K562 (cell line): ENCODE results near the gene CMIP. TPM values are rescaled to one million over a fixed set of nuclear protein-coding genes. Genes with fewer than 3 reads are reported as not detected.

Experiments
- CBX1 ChIP-seq: sonication (generic); IDR thresholded peaks from 2 replicates; pipeline ENCODE4 v1.6.1; 2016; ENCODE audit warnings: antibody characterized with exemption, low read depth, mild to moderate bottlenecking
- FOSL1 ChIP-seq: fragments of 200-800 bp; sonication (Bioruptor generic); conservative IDR thresholded peaks from 2 replicates; pipeline ENCODE4 v1.6.1; 2016; ENCODE audit warnings: missing genetic modification characterization, missing compliant biosample characterization
- GTF2A2 ChIP-seq: IDR thresholded peaks from 2 replicates; pipeline ENCODE4 v1.6.1; 2016; ENCODE audit warnings: mild to moderate bottlenecking, missing genetic modification characterization, missing compliant biosample characterization
- GTF2F1 ChIP-seq: IDR thresholded peaks from 2 replicates; pipeline ENCODE4 v1.6.1; 2011; ENCODE audit warnings: low read depth, low read length, improper control_type of control experiment
- HDAC8 ChIP-seq: fragments of 450-650 bp; IDR thresholded peaks from 2 replicates; pipeline ENCODE4 v1.6.1; 2016; ENCODE audit warnings: mild to moderate bottlenecking, missing genetic modification characterization, moderate library complexity, missing compliant biosample characterization
- JUND ChIP-seq, 2 experiments: IDR thresholded peaks; 2 replicates in 1 of 2; 3 replicates in 1 of 2; pipeline ENCODE4 v1.6.1; 2011; ENCODE audit warnings: borderline replicate concordance in 2 of 2, low read depth in 2 of 2, low read length in 2 of 2, improper control_type of control experiment in 1 of 2, missing biosample characterization in 1 of 2, missing genetic modification characterization in 1 of 2, missing genetic modification reagents in 1 of 2
- L3MBTL2 ChIP-seq: fragments of 450-650 bp; IDR thresholded peaks from 2 replicates; pipeline ENCODE4 v1.6.1; 2016; ENCODE audit warnings: mild to moderate bottlenecking, moderate library complexity
- LCOR ChIP-seq: sonication (generic); formaldehyde crosslinking; IDR thresholded peaks from 2 replicates; pipeline ENCODE4 v1.8.0; 2022; ENCODE audit warnings: mild to moderate bottlenecking, missing genetic modification reagents
- MAZ ChIP-seq, 2 experiments: fragments of 450-650 bp in 1 of 2; sonication (generic) in 1 of 2; formaldehyde crosslinking; IDR thresholded peaks in 1 of 2; conservative IDR thresholded peaks in 1 of 2; 2 replicates each; pipeline versions ENCODE4 v1.4.0 to v1.5.0; 2020; ENCODE audit warnings: mild to moderate bottlenecking in 1 of 2, missing genetic modification reagents in 1 of 2
- MBD1 ChIP-seq: fragments of 250-450 bp; sonication (Bioruptor Pico); IDR thresholded peaks from 2 replicates; pipeline ENCODE4 v1.8.0; 2022; ENCODE audit warnings: inconsistent platforms
- MEIS2 ChIP-seq: fragments of 450-650 bp; IDR thresholded peaks from 2 replicates; pipeline ENCODE4 v1.6.1; 2014; ENCODE audit warnings: mild to moderate bottlenecking; ENCODE audit not compliant: partially characterized antibody
- MIER1 ChIP-seq: fragments of 450-650 bp; IDR thresholded peaks from 2 replicates; pipeline ENCODE4 v1.6.1; 2016; ENCODE audit warnings: antibody characterized with exemption, mild to moderate bottlenecking, low read depth
- MNT ChIP-seq, 2 experiments: fragments of 450-650 bp; conservative IDR thresholded peaks; 2 replicates each; pipeline ENCODE4 v1.6.1; 2017; ENCODE audit warnings: mild to moderate bottlenecking in 2 of 2, moderate library complexity in 2 of 2
- NFATC3 ChIP-seq: fragments of 450-650 bp; IDR thresholded peaks from 2 replicates; pipeline ENCODE4 v1.6.1; 2017; ENCODE audit warnings: mild to moderate bottlenecking
- NFXL1 ChIP-seq: fragments of 450-650 bp; formaldehyde crosslinking; IDR thresholded peaks from 2 replicates; pipeline ENCODE4 v1.4.0; 2021; ENCODE audit warnings: mild to moderate bottlenecking
- NRF1 ChIP-seq, 2 experiments: fragments of 450-650 bp; IDR thresholded peaks in 1 of 2; conservative IDR thresholded peaks in 1 of 2; 2 replicates each; pipeline ENCODE4 v1.6.1; 2014; ENCODE audit warnings: mild to moderate bottlenecking in 2 of 2
- POLR2A ChIP-seq: fragments of 450-650 bp; conservative IDR thresholded peaks from 2 replicates; pipeline ENCODE4 v1.6.1; 2016
- RNF2 ChIP-seq: sonication (generic); IDR thresholded peaks from 2 replicates; pipeline ENCODE4 v1.6.1; 2016
- SP2 ChIP-seq: IDR thresholded peaks from 2 replicates; pipeline ENCODE4 v1.6.1; 2011; ENCODE audit warnings: mild to moderate bottlenecking, low read depth, low read length, moderate library complexity; ENCODE audit not compliant: poor library complexity, severe bottlenecking; ENCODE audit errors: extremely low read depth
- SPI1 ChIP-seq: IDR thresholded peaks from 2 replicates; pipeline ENCODE4 v1.6.1; 2011; ENCODE audit warnings: low read depth, low read length, control low read depth, borderline replicate concordance
- TRIM24 ChIP-seq, 2 experiments: fragments of 450-650 bp; IDR thresholded peaks; 2 replicates each; pipeline ENCODE4 v1.6.1; 2016
- ZBTB2 ChIP-seq: fragments of 450-650 bp; IDR thresholded peaks from 2 replicates; pipeline ENCODE4 v1.6.1; 2016; ENCODE audit warnings: antibody characterized with exemption
- ZNF134 ChIP-seq: fragments of 250-450 bp; sonication (Bioruptor Pico); conservative IDR thresholded peaks from 2 replicates; pipeline ENCODE4 v1.4.0; 2020
- ZNF79 ChIP-seq: fragments of 250-450 bp; sonication (Bioruptor Pico); IDR thresholded peaks from 2 replicates; pipeline ENCODE4 v1.4.0; 2020; ENCODE audit warnings: low read depth, mild to moderate bottlenecking, moderate library complexity
- ZNF830 ChIP-seq: fragments of 250-450 bp; sonication (Bioruptor Pico); IDR thresholded peaks from 2 replicates; pipeline ENCODE4 v1.5.0; 2021; ENCODE audit warnings: mild to moderate bottlenecking
- polyA plus RNA-seq, 8 experiments: library from polyadenylated mRNA; depleted of rRNA in 4 of 8; stranded (reverse) in 5 of 8; unstranded in 3 of 8; fragments of >200 nt; fragmentation: Nextera tagmentation in 2 of 8; fragmentation: Illumina TruSeq in 1 of 8; extraction: Ambion mirVana in 2 of 8; extraction: Trizol in 1 of 8; gene quantifications; 2 replicates each; pipeline versions ENCODE4 v1.2.1 to v1.2.3, GENCODE V29; 2011 to 2014; ENCODE audit warnings: inconsistent platforms in 1 of 8, missing spikeins in 1 of 8
- total RNA-seq, 7 experiments: library from RNA; depleted of rRNA in 6 of 7; stranded (reverse); fragments of >200 nt in 6 of 7; fragmentation: Illumina TruSeq in 2 of 7; extraction: Trizol in 2 of 7; gene quantifications; 2 replicates each; pipeline versions ENCODE4 v1.2.1 to v1.2.3, GENCODE V29; 2011 to 2021; ENCODE audit warnings: low replicate concordance in 1 of 7

CMIP gene
- total and polyA plus RNA-seq, 9 of the 15 experiments (the other 6 are each of a cell fraction or from before 2014, with no cell fraction given) = 0.94 to 82.5 (median 10.3) TPM

GRCh38 chr16:81752225-81752875 lies 307.7 kb downstream of the CMIP start (continued):
- 0 out of 4 replicates have a peak, but pooled peaks of 1 of the 2 experiments have one; percentile 45 for TF ChIP-seq MNT (conservative IDR thresholded peaks at IDR 0.05)
- peak; percentile 33; the same call in 1 of the 2 replicates for TF ChIP-seq CBX1
- TF ChIP-seq GTF2A2 (tag) = 0 out of 2 replicates have a peak, but pooled peaks have one; percentile 21
- TF ChIP-seq ZNF134 (CRISPR knock-in tag) = 0 out of 2 replicates have a peak, but pooled peaks have one; percentile 5
- peak; percentile 84; the same call in 1 of the 2 replicates for TF ChIP-seq LCOR (CRISPR knock-in tag)
- 0 out of 2 replicates have a peak, but pooled peaks have one; percentile 34 for TF ChIP-seq ZNF79 (CRISPR knock-in tag)
- TF ChIP-seq JUND (IDR thresholded peaks at IDR 0.05; ENCODE audit: borderline replicate concordance, low read depth, low read length) = peak; percentile 55; the same call in 1 of the 2 replicates
- TF ChIP-seq JUND (tag; IDR thresholded peaks at IDR 0.05; ENCODE audit: borderline replicate concordance, low read depth, low read length) = peak; percentile 55; the same call in 1 of the 3 replicates
- no peak for TF ChIP-seq MBD1 (CRISPR knock-in tag)
- TF ChIP-seq GTF2F1 = no peak
- no peak for TF ChIP-seq NFATC3
- TF ChIP-seq HDAC8 (tag) = 0 out of 2 replicates have a peak, but pooled peaks have one; percentile 67
- peak; percentile 89 to 95 for TF ChIP-seq MAZ (CRISPR knock-in tag; conservative IDR thresholded peaks at IDR 0.05 in 1 of 2, IDR thresholded peaks at IDR 0.05 in 1 of 2)
- peak; percentile 41 for TF ChIP-seq MEIS2
- TF ChIP-seq MIER1 = no peak
- no peak for TF ChIP-seq NFXL1
- peak in 1 of 2 experiments; percentile 56; a peak in 2 of 4 replicates for TF ChIP-seq TRIM24 (IDR thresholded peaks at IDR 0.05)
- peak; percentile 79; the same call in 1 of the 2 replicates for TF ChIP-seq RNF2
- TF ChIP-seq FOSL1 (tag) = no peak
- no peak; the same call in 1 of the 2 replicates for TF ChIP-seq ZBTB2
- 0 out of 2 replicates have a peak, but pooled peaks have one; percentile 52 for TF ChIP-seq ZNF830 (CRISPR knock-in tag)
- peak; percentile 100 for TF ChIP-seq SPI1
- TF ChIP-seq SP2 = no peak
- TF ChIP-seq POLR2A = peak; percentile 75
- peak; percentile 68 to 69 for TF ChIP-seq NRF1 (conservative IDR thresholded peaks at IDR 0.05 in 1 of 2, IDR thresholded peaks at IDR 0.05 in 1 of 2)
- TF ChIP-seq L3MBTL2 = peak; percentile 85
